Measurements from ENCODE around the gene TSPAN12. TPM values are rescaled to one million over a fixed set of nuclear protein-coding genes. Genes with fewer than 3 reads are reported as not detected.

The TSPAN12 gene
- total and polyA plus RNA-seq, 2 of the 8 experiments (the other 6 are each of a cell fraction or from before 2014, with no cell fraction given) = 6.1 to 17.9 TPM

DNA sequence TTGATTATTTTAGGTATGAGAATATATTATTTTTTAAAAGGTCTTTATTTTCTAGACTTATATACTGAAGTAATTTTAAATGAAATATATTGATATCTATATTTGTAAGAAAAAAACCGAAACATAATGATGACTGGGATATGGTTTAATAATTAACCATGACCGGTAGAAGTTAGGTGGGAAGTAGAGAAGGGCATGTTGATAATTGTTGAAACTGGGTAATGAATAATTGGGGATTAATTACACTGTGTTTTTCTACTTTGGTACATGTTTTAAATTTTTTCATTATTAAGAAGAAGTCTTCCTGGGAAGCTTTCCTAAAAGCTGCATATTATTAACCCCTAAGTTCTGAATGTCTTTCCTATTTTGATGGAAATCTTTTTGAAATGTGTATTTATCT lies 16.3 kb downstream of the TSPAN12 start:
- POLR2A ChIA-PET (ENCODE audit: partially characterized antibody) = interaction anchor here (1.6 kb wide), 1 partner anchor 16 kb away, joined by 7 read pairs; the partner anchor contains the start of gene TSPAN12
- Histone ChIP-seq H3K23me2 (ENCODE audit: low read depth, low read length) (no peaks in the 10 kb centered on the region), H2AK5ac (ENCODE audit: low read depth, low read length) (no peak overlapping the region), H2BK15ac (ENCODE audit: low read length) (no peak overlapping the region), H4K5ac (ENCODE audit: insufficient read length, low read depth, low read length) (no peak overlapping the region), H2AFZ (ENCODE audit: low read length) (no peak overlapping the region), H3K4me1 (replicated peaks in 1 of 4; ENCODE audit: control insufficient read depth in 3 of 4, insufficient read depth in 4 of 4, low read length in 3 of 4) (peaks cover 0 to 15% (median 8%) of the 10 kb centered on the region in 4 experiments; a peak in 4 of 7 replicates), H2BK120ac (replicated peaks; ENCODE audit: low read depth, low read length) (no peak overlapping the region), H3K9me3 (ENCODE audit: insufficient read depth in 2 of 2, low read depth in 1 of 2, low read length in 1 of 2) (0 out of 4 replicates have a peak, but pooled peaks cover 2 to 6% of the 10 kb centered on the region in 2 experiments), H2BK5ac (ENCODE audit: low read depth, low read length) (no peak overlapping the region), H3K14ac (ENCODE audit: insufficient read length) (no peak overlapping the region), H3K79me1 (ENCODE audit: low read depth, low read length) (no peaks in the 10 kb centered on the region), H4K91ac (replicated peaks; ENCODE audit: insufficient read length, low read length) (no peak overlapping the region), H3K4ac (replicated peaks; ENCODE audit: insufficient read length, low read depth, low read length) (no peak overlapping the region), H4K8ac (ENCODE audit: extremely low read depth, insufficient read depth, low read length) (no peak overlapping the region), H2BK20ac (ENCODE audit: low read length) (no peak overlapping the region), H3K27me3 (replicated peaks in 1 of 4; ENCODE audit: control insufficient read depth in 3 of 4, extremely low read depth in 1 of 4, insufficient read depth in 3 of 4, low read length in 3 of 4) (no peaks in the 10 kb centered on the region), H3K27ac (ENCODE audit: low read depth, low read length) (no peak overlapping the region), H4K20me1 (replicated peaks in 1 of 2; ENCODE audit: control insufficient read depth in 1 of 2, insufficient read depth in 2 of 2, low read length in 2 of 2) (no peaks in the 10 kb centered on the region), H3K36me3 (ENCODE audit: control insufficient read depth in 2 of 4, insufficient read depth in 4 of 4, low read length in 3 of 4) (no peaks in the 10 kb centered on the region; a peak in 1 of 8 replicates), H3K79me2 (ENCODE audit: control insufficient read depth in 1 of 2, insufficient read depth in 2 of 2, low read length in 2 of 2) (no peaks in the 10 kb centered on the region), H3K9ac (replicated peaks in 1 of 4; ENCODE audit: extremely low read depth in 1 of 4, low read depth in 3 of 4, low read length in 3 of 4) (no peak overlapping the region), H3K18ac (ENCODE audit: extremely low read depth, low read length) (no peak overlapping the region), H2BK12ac (ENCODE audit: low read depth, low read length) (no peak overlapping the region), H3K4me3 (ENCODE audit: extremely low read depth in 1 of 4, insufficient read depth in 2 of 4, low read depth in 3 of 4, low read length in 4 of 4) (no peak overlapping the region), H3K56ac (replicated peaks; ENCODE audit: insufficient read length, low read depth, low read length) (no peak overlapping the region), H3K4me2 (ENCODE audit: insufficient read depth in 1 of 2, low read depth in 2 of 2, low read length in 2 of 2) (no peak overlapping the region), H3K23ac (ENCODE audit: insufficient read length) (no peak overlapping the region)
- FAIRE-seq (no peak), DNase-seq (ENCODE audit: low read depth in 1 of 2, low spot score in 2 of 2) (no peak)
- CTCF ChIA-PET (ENCODE audit: partially characterized antibody) = interaction anchor here (1.6 kb wide), 1 partner anchor 35 kb away, joined by 9 read pairs; no protein-coding TSS in a partner anchor
- WGBS, 2 experiments (ENCODE audit: extremely low coverage in 1 of 2, insufficient coverage in 1 of 2, insufficient read length in 1 of 2, insufficient replicate concordance in 2 of 2, low coverage in 1 of 2, low lambda C conversion rate in 2 of 2, missing lambda C conversion rate in 1 of 2) = 86 to 100% methylated on average over 1 to 2 of the region's 2 CpGs
- TF ChIP-seq CTBP2 (IDR thresholded peaks at IDR 0.05; ENCODE audit: borderline replicate concordance, insufficient read depth, insufficient read length, low read length) = no peak
- no peak for TF ChIP-seq EP300 (IDR thresholded peaks at IDR 0.05; ENCODE audit: borderline replicate concordance in 1 of 2, low read depth in 2 of 2, low read length in 2 of 2)
- TF ChIP-seq SP2 (IDR thresholded peaks at IDR 0.05; ENCODE audit: low read length) = no peak
- no peak for TF ChIP-seq BRCA1 (IDR thresholded peaks at IDR 0.05; ENCODE audit: low read depth, low read length)

Measured in H1 (cell line).